A549 (cell line): ENCODE measurements around the gene RPS6KA4. TPM values are rescaled to one million over a fixed set of nuclear protein-coding genes. Genes with fewer than 3 reads are reported as not detected.

Source experiments
- ATAC-seq, 2 experiments: fragments of 200-7000 bp in 1 of 2; fragments of >200 bp in 1 of 2; cut with Nextera tagmentation in 1 of 2; cut with Tn5 transposase in 1 of 2; 3 replicates each; pipeline versions ENCODE4 v1.8.0 to v1.9.1; 2018 to 2020; ENCODE audit warnings: mild to moderate bottlenecking in 1 of 2, moderate library complexity in 1 of 2
- CTCF ChIA-PET: fragments of 300-600 bp; sonication (Branson Sonifier 250); formaldehyde crosslinking; extraction: SDS; loops from one replicate; lab custom pipeline; 2021; ENCODE audit warnings: antibody characterized with exemption, inconsistent platforms; lab: Yijun Ruan, JAX
- POLR2A ChIA-PET: fragments of 350-600 bp; formaldehyde crosslinking; extraction: SDS; loops from one replicate; lab custom pipeline; 2021; ENCODE audit warnings: antibody characterized with exemption, inconsistent platforms; lab: Yijun Ruan, JAX
- DNase-seq, 2 experiments: peaks; one replicate each; pipeline versions ENCODE4 v3.0.0 to v3.0.0-alpha.2; 2011 to 2016; ENCODE audit warnings: low read depth in 1 of 2, low spot score in 1 of 2
- FAIRE-seq: peaks from 2 replicates; lab custom pipeline; 2011; peaks lifted over from hg19 to GRCh38; lab: Jason Lieb, UNC
- H3K27ac ChIP-seq, 2 experiments: fragments of >200 bp; sonication (Bioruptor Twin); formaldehyde crosslinking; 3 replicates each; pipeline ENCODE4 v1.5.1; 2016 to 2017
- H3K4me1 ChIP-seq: fragments of >200 bp; sonication (Bioruptor Twin); formaldehyde crosslinking; 3 replicates; pipeline ENCODE4 v1.6.1; 2016
- H3K4me2 ChIP-seq: fragments of >200 bp; sonication (Bioruptor Twin); formaldehyde crosslinking; 3 replicates; pipeline ENCODE4 v1.6.1; 2016
- H3K4me3 ChIP-seq: fragments of >200 bp; sonication (Bioruptor Twin); formaldehyde crosslinking; 3 replicates; pipeline ENCODE4 v1.5.1; 2016
- H3K9me3 ChIP-seq: fragments of >200 bp; sonication (Bioruptor Twin); formaldehyde crosslinking; 3 replicates; pipeline ENCODE4 v1.6.1; 2016
- ATOH8 ChIP-seq: fragments of 250-450 bp; sonication (Bioruptor Pico); IDR thresholded peaks from 2 replicates; pipeline ENCODE4 v1.5.0; 2020; ENCODE audit warnings: low read depth, mild to moderate bottlenecking, moderate library complexity
- CBX2 ChIP-seq: fragments of 200-600 bp; sonication (generic); IDR thresholded peaks from 2 replicates; pipeline ENCODE4 v1.6.1; 2016; ENCODE audit warnings: low read depth, mild to moderate bottlenecking, borderline replicate concordance
- CEBPB ChIP-seq, 2 experiments: fragments of >200 bp in 1 of 2; sonication (Bioruptor Twin) in 1 of 2; formaldehyde crosslinking in 1 of 2; IDR thresholded peaks; 2 replicates each; pipeline ENCODE4 v1.6.1; 2012 to 2016
- CHD2 ChIP-seq: fragments of 150-350 bp; IDR thresholded peaks from 2 replicates; pipeline ENCODE4 v1.6.1; 2014; ENCODE audit warnings: low read length; ENCODE audit not compliant: partially characterized antibody
- CHD4 ChIP-seq: fragments of 200-600 bp; sonication (generic); IDR thresholded peaks from 2 replicates; pipeline ENCODE4 v1.6.1; 2016; ENCODE audit warnings: antibody characterized with exemption, mild to moderate bottlenecking, borderline replicate concordance
- EHMT2 ChIP-seq: fragments of 200-600 bp; sonication (generic); IDR thresholded peaks from 2 replicates; pipeline ENCODE4 v1.6.1; 2016; ENCODE audit warnings: antibody characterized with exemption, low read depth, mild to moderate bottlenecking, moderate library complexity
- FOSL2 ChIP-seq, 2 experiments: fragments of 450-650 bp in 1 of 2; fragments of >200 bp in 1 of 2; sonication (Bioruptor Twin) in 1 of 2; formaldehyde crosslinking; IDR thresholded peaks; 2 replicates each; pipeline versions ENCODE4 v1.5.0 to v1.6.1; 2016 to 2020; ENCODE audit warnings: mild to moderate bottlenecking in 1 of 2, moderate library complexity in 1 of 2
- FOXS1 ChIP-seq: fragments of 250-450 bp; sonication (Bioruptor Pico); IDR thresholded peaks from 2 replicates; pipeline ENCODE4 v1.5.0; 2020; ENCODE audit warnings: mild to moderate bottlenecking, moderate library complexity
- GATA3 ChIP-seq: IDR thresholded peaks from 2 replicates; pipeline ENCODE4 v1.6.1; 2012; ENCODE audit warnings: borderline replicate concordance
- HDAC2 ChIP-seq: fragments of 200-600 bp; sonication (generic); IDR thresholded peaks from 2 replicates; pipeline ENCODE4 v1.6.1; 2016
- HEYL ChIP-seq: fragments of 250-450 bp; sonication (Bioruptor Pico); IDR thresholded peaks from 2 replicates; pipeline ENCODE4 v1.8.0; 2021; ENCODE audit warnings: mild to moderate bottlenecking, moderate library complexity
- HMGXB4 ChIP-seq: fragments of 250-450 bp; sonication (Bioruptor Pico); IDR thresholded peaks from 2 replicates; pipeline ENCODE4 v1.5.0; 2021; ENCODE audit warnings: mild to moderate bottlenecking, moderate library complexity, borderline replicate concordance
- HOXA7 ChIP-seq: fragments of 250-450 bp; sonication (Bioruptor Pico); IDR thresholded peaks from 2 replicates; pipeline ENCODE4 v1.5.0; 2020; ENCODE audit warnings: mild to moderate bottlenecking, moderate library complexity
- HOXB13 ChIP-seq: fragments of 250-450 bp; sonication (Bioruptor Pico); IDR thresholded peaks from 2 replicates; pipeline ENCODE4 v1.5.0; 2020; ENCODE audit warnings: low read depth, mild to moderate bottlenecking, moderate library complexity
- MAX ChIP-seq: IDR thresholded peaks from 2 replicates; pipeline ENCODE4 v1.6.1; 2012
- MYC ChIP-seq: IDR thresholded peaks from 2 replicates; pipeline ENCODE4 v1.6.1; 2012; ENCODE audit warnings: mild to moderate bottlenecking, inconsistent platforms, low read length, improper control_type of control experiment, borderline replicate concordance
- NFE2L2 ChIP-seq: fragments of 150-350 bp; conservative IDR thresholded peaks from 2 replicates; pipeline ENCODE4 v1.6.1; 2014; ENCODE audit warnings: low read length
- NR3C1 ChIP-seq: fragments of >200 bp; sonication (Bioruptor Twin); formaldehyde crosslinking; IDR thresholded peaks from 3 replicates; pipeline ENCODE4 v1.6.1; 2017
- PHF8 ChIP-seq: fragments of 200-600 bp; sonication (generic); IDR thresholded peaks from 2 replicates; pipeline ENCODE4 v1.6.1; 2016; ENCODE audit warnings: low read depth, mild to moderate bottlenecking, antibody characterized with exemption, moderate library complexity, borderline replicate concordance
- RAD21 ChIP-seq, 2 experiments: fragments of >200 bp in 1 of 2; sonication (Bioruptor Twin) in 1 of 2; formaldehyde crosslinking in 1 of 2; IDR thresholded peaks in 1 of 2; conservative IDR thresholded peaks in 1 of 2; 2 replicates in 1 of 2; 3 replicates in 1 of 2; pipeline ENCODE4 v1.6.1; 2012 to 2018; ENCODE audit warnings: inconsistent platforms in 1 of 2
- RFX5 ChIP-seq: fragments of 450-650 bp; IDR thresholded peaks from 2 replicates; pipeline ENCODE4 v1.7.1; 2014; ENCODE audit warnings: antibody characterized with exemption, mild to moderate bottlenecking, moderate library complexity
- SMC3 ChIP-seq: fragments of >200 bp; sonication (Bioruptor Twin); formaldehyde crosslinking; IDR thresholded peaks from 3 replicates; pipeline ENCODE4 v1.6.1; 2018; ENCODE audit warnings: inconsistent platforms
- ZFP36 ChIP-seq: fragments of 450-650 bp; IDR thresholded peaks from 2 replicates; pipeline ENCODE4 v1.6.1; 2014; ENCODE audit warnings: borderline replicate concordance; ENCODE audit not compliant: partially characterized antibody
- ZNF302 ChIP-seq: fragments of 250-450 bp; sonication (Bioruptor Pico); IDR thresholded peaks from 2 replicates; pipeline ENCODE4 v1.9.0; 2021; ENCODE audit warnings: inconsistent platforms, mild to moderate bottlenecking, moderate library complexity
- WGBS: methylation state at CpG from one replicate; pipeline ENCODE4 v1.1.6; 2017; ENCODE audit errors: missing lambda C conversion rate; 5-methylcytosine and 5-hydroxymethylcytosine counted together
- polyA plus RNA-seq, 4 experiments: library from polyadenylated mRNA; depleted of rRNA in 3 of 4; stranded (reverse); fragments of >200 nt; fragmentation: RNase III in 1 of 4; extraction: RNeasy Plus Mini Kit Qiagen cat#74134 plus additional on column Dnase treatment in 1 of 4; gene quantifications; 2 replicates in 3 of 4; 3 replicates in 1 of 4; pipeline ENCODE4 v1.2.3, GENCODE V29; 2011 to 2017
- TF ChIP-seq, protein P1 (sequence below): IDR thresholded peaks from 2 replicates; pipeline ENCODE4 v1.6.1; 2012
- TF ChIP-seq, protein P2 (sequence below): fragments of 150-350 bp; IDR thresholded peaks from 2 replicates; pipeline ENCODE4 v1.6.1; 2014; ENCODE audit warnings: low read depth, mild to moderate bottlenecking, low read length

RPS6KA4 gene
- polyA plus RNA-seq, 2 of the 4 experiments (the other 2 are of a cell fraction): 21.4 to 35.9 TPM

DNA sequence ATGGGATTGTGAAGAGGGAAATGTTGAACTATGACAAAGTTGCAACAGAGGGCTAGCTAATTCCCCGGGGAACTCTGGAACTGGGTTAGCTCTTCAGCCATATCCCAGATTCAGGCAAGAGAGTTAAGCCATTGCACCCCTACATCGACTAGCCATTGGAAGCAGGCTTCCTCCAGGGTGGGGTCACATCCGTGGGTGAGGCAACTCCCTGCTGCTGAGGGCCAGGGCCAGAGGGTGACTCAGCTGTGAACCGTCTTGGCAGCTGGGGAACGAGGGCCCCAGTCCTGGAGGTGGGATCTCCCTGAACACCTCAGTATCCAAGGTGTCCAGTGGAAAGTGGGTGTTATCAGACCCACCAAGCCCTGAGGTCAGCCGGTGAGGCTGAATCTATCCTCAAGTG lies 41.1 kb downstream of the RPS6KA4 start:
- Histone ChIP-seq H3K4me1 (0 out of 3 replicates have a peak, but pooled peaks cover 8% of the 10 kb centered on the region), H3K4me3 (no peak overlapping the region), H3K4me2 (no peak overlapping the region), H3K9me3 (peaks cover 12% of the 10 kb centered on the region), H3K27ac (no peak overlapping the region)
- DNase-seq (no peak), ATAC-seq (peak in 1 of 2 experiments; percentile 48; a peak in 2 of 6 replicates), FAIRE-seq (no peak)
- ChIA-PET POLR2A (interaction anchor here (0.6 kb wide), 1 partner anchor 25 kb away, joined by 3 read pairs; no protein-coding TSS in a partner anchor), CTCF (interaction anchor here (1.2 to 1.4 kb wide), 2 partner anchors 43 to 252 kb away, joined by 3 read pairs; no protein-coding TSS in a partner anchor)
- TF ChIP-seq RAD21 (conservative IDR thresholded peaks at IDR 0.05 in 1 of 2, IDR thresholded peaks at IDR 0.05 in 1 of 2) (no peak), NFE2L2 (no peak), FOXS1 (CRISPR knock-in tag) (no peak), HOXB13 (CRISPR knock-in tag) (no peak), CHD4 (no peak), CHD2 (no peak), HEYL (CRISPR knock-in tag) (no peak), GATA3 (no peak), HDAC2 (no peak), CEBPB (IDR thresholded peaks at IDR 0.05) (no peak), SMC3 (no peak), RFX5 (no peak), FOSL2 (IDR thresholded peaks at IDR 0.05) (no peak), FOSL2 (CRISPR knock-in tag; IDR thresholded peaks at IDR 0.05) (no peak), PHF8 (no peak), MYC (no peak), HMGXB4 (CRISPR knock-in tag) (no peak), EHMT2 (no peak), ZNF302 (CRISPR knock-in tag) (no peak)
- TF ChIP-seq, protein P1, sequence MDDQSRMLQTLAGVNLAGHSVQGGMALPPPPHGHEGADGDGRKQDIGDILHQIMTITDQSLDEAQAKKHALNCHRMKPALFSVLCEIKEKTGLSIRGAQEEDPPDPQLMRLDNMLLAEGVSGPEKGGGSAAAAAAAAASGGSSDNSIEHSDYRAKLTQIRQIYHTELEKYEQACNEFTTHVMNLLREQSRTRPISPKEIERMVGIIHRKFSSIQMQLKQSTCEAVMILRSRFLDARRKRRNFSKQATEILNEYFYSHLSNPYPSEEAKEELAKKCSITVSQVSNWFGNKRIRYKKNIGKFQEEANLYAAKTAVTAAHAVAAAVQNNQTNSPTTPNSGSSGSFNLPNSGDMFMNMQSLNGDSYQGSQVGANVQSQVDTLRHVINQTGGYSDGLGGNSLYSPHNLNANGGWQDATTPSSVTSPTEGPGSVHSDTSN: no peak
- TF ChIP-seq, protein P2, sequence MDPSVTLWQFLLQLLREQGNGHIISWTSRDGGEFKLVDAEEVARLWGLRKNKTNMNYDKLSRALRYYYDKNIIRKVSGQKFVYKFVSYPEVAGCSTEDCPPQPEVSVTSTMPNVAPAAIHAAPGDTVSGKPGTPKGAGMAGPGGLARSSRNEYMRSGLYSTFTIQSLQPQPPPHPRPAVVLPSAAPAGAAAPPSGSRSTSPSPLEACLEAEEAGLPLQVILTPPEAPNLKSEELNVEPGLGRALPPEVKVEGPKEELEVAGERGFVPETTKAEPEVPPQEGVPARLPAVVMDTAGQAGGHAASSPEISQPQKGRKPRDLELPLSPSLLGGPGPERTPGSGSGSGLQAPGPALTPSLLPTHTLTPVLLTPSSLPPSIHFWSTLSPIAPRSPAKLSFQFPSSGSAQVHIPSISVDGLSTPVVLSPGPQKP: no peak
- TF ChIP-seq, all 56 proteins: peak for 0
- 30% methylated on average over 6 of the region's 6 CpGs for WGBS

DNA sequence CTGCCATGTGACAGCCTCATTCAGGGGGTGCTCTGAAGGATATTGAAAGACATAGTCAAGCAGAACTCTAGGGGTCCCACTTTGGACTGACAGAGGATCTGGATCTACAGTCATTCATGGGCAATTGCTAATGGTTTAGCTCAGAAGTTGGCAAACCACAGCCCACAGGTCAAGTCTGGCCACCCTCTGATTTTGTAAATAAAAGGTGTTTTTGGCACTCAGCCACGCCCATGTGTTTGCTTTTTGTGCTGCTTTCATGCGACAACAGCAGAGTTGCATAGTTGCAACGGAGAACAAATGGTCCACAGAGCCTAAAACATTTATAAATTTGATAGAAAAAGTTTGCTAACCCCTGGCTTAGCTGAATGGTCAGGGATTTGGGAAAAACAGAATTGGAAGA lies 41.7 kb downstream of the RPS6KA4 start:
- 22% methylated on average over 3 of the region's 3 CpGs for WGBS
- ChIA-PET POLR2A (no interaction called here), CTCF (interaction anchor here (1.2 to 1.4 kb wide), 2 partner anchors 44 to 252 kb away, joined by 3 read pairs; no protein-coding TSS in a partner anchor)
- Histone ChIP-seq H3K4me1 (0 out of 3 replicates have a peak, but pooled peaks cover 8% of the 10 kb centered on the region), H3K4me3 (no peak overlapping the region), H3K4me2 (no peak overlapping the region), H3K27ac (no peak overlapping the region), H3K9me3 (peaks cover 12% of the 10 kb centered on the region)
- FAIRE-seq (no peak), DNase-seq (no peak), ATAC-seq (no peak)
- no peak for TF ChIP-seq MAX
- TF ChIP-seq NR3C1: no peak
- TF ChIP-seq CBX2: no peak
- no peak for TF ChIP-seq HOXA7
- no peak for TF ChIP-seq FOXS1 (CRISPR knock-in tag)
- TF ChIP-seq ATOH8: no peak
- TF ChIP-seq CEBPB (IDR thresholded peaks at IDR 0.05): no peak
- no peak for TF ChIP-seq ZFP36
- no peak for TF ChIP-seq ZNF302 (CRISPR knock-in tag)
